T-helper 9 cell (primary cell): Measurements from ENCODE around the gene RWDD4.
"Not testable (repeated sequence)": the region's sequence is repeated elsewhere in the genome, so short reads cannot be mapped to it uniquely, and the experiment has no call there.

Experiments
- DNase-seq: peaks from one replicate; pipeline ENCODE4 v3.0.0-alpha.2; 2020

RWDD4 gene

DNA sequence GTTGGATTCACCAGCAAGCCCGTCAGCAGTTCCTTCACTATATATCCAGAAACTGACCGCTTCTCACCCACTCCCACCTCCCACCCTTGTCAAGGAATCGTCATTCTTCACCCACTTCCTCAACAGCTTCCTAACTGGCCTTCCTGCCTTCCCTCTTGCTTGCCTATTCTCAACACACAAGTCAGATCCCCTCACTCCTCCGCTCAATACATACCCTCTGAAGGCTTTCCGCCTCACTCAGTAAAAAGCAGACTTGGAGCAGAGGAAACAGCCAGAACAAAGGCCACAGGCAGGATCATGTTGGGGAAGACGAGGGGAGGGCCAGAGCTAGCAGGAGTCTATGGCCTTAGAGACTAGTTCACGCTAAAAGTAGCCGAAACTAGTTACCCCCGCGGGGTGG, 23.7 kb downstream of the RWDD4 start:
- no peak for DNase-seq

DNA sequence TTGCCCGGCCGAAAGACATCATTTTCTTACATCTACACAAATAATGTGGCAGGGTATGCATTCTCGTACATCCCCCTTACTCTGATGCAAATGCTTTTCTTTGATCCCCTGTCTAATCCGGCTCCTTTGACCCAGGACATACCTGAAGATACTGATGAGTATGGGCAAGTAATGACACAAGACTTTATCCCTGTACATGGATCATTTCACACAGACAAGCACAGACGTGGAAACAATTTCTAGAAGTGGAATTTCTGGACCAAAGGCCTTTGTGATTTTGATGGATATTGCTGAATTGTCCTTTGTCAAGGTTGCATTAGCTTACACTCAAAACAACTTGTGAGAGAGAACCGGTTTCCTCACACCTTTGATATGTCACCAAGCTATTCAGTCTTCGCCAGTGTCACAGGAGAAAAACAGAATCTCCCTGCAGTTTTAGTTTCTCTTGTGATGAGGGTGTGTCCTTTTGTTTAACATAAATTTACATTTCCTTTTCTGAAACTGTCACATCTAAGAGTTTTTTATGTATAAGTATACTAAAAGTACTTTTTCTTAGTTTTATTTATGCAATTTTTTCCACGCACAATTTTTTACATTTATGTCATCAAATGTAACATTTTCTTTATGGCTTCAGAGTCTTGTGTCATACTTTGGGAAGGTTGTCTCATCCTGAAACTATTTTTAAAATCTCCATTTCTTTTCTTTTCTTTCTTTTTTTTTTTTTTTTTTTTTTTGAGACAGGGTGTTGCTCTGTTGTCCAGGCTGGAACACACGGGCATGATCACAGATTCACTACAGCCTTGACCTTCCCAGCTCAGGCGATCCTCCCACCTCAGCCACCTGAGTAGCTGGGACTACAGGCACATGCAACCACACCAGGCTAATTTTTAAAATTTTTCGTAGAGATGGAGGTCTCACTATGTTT, 25.2 kb downstream of the RWDD4 start:
- no peak for DNase-seq

DNA sequence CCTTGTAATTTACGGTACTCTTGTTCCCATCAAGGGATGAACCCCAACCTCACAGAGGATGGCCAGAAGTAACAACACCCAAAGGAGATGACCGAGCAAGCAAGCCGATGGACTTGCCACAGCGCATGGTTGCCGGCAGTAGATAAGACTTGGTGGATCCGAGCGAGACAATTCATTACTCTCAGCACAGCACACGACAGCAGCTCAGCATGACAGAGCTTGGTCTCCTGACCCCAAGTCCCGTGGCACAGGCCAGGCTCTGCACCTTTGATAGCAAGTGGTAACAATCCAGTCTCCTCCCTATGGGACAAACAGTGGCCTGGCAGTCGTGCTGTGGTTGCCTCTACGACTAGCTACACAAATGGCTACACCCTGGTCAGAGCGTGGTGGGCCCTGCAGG, 26.3 kb downstream of the RWDD4 start:
- no peak for DNase-seq

DNA sequence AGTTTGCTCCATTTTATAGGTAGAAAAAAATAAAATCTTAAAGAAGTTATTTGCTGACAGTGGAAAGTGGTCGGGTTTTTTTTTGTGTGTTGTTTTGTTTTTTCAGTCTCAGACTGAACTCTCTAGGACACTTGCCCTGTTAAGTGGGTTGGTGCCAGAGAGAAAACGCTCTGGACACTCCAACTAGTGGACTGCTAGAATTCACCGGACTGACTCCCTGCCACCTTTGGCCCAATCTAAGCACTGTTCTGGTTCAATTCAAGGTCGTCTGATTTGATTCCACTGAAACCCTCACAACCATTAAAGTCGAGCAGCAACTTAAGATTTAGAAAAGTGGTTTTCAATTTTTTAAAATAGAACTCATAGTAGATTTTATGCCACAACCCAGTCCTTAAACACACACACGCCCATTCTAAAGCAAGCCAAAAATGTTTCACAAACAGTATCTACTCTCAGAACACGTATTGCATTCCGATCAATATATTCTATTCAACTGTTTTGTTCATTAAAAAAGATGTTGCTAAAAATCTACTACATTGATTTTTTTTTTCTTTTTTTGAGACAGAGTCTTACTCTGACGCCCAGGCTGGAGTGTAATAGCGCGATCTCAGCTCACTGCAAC, 27.3 kb downstream of the RWDD4 start:
- no peak for DNase-seq

GRCh38 chr4:183627979-183628588, 30.9 kb downstream of the RWDD4 start:
- no peak for DNase-seq

DNA sequence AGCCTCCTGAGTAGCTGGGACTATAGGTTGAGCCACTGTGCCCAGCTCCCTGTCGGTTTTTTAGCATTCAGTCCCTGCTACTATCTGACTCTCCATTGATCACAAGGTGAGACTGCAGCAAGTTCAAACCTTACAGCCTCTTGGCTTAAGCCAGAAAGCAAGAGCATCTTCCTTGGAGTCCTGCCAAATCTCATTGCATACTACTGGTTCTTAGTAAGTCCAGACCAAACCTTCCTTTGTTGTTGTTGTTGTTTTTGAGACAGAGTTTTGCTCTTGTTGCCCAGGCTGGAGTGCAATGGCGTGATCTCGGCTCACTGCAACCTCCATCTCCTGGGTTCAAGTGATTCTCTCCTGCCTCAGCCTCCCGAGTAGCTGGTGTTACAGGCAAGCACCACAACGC, 31.7 kb downstream of the RWDD4 start:
- not testable (repeated sequence) for DNase-seq

DNA sequence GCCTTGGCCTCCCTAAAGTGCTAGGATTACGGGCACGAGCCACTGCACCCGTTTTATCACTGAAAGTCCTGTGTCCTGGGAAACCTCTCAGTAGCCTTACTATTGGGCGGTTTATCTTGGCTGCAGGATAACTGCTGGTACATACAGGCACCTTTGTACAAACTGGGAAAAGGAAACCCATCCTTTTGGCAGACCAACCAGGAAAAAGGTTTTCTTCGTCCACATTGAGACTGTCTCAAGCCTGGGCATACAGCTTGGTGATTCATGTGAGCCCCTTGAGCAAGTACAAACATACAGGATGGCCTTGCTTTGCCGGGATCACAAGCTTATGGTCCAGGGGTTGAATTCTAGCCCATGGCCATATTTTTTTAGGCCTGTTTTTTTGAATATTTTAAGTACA, 32.8 kb downstream of the RWDD4 start:
- DNase-seq: no peak

GRCh38 chr4:183624548-183624947, 34.4 kb downstream of the RWDD4 start:
- no peak for DNase-seq

DNA sequence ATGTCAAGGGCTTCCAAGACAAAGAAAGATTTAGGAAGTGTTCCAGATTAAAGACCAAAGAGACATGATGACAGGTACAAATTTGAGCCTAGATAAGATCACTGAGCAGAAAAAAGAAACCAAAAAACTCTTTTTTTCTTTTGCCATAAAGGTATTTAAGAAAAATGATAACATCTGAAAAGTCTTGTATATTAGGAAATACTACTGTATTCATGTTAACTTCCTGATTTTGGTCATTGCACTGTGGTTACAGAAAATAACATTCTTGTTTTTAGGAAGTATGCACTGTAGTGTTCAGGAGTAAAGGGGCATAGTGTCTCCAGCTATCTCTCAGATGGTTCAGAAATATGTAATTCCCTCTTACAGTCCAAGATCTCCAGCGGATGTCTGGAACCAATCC, 37.1 kb downstream of the RWDD4 start:
- no peak for DNase-seq

GRCh38 chr4:183620421-183620820, 38.6 kb downstream of the RWDD4 start:
- DNase-seq: no peak

GRCh38 chr4:183618681-183619080, 40.3 kb downstream of the RWDD4 start:
- DNase-seq: no peak

DNA sequence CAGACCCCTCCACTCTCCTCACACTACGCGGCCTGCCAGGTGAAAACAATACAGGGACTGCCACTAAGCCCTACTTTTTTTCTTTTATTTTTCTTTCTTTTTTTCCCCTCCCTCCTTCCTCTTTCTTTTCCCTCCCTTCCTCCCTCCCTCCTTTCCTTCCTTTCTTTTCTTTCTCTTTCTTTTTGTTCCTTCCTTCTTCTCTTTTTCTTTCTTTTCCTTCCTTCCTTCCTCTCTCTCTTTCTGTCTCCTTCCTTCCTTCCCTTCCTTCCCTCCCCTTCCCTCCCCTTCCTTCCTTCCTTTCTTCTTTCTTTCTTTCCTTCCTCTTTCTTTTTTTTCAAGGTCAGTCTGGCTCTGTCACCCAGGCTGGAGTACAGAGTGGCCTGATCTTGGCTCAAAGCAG, 41.9 kb downstream of the RWDD4 start:
- DNase-seq: no peak

DNA sequence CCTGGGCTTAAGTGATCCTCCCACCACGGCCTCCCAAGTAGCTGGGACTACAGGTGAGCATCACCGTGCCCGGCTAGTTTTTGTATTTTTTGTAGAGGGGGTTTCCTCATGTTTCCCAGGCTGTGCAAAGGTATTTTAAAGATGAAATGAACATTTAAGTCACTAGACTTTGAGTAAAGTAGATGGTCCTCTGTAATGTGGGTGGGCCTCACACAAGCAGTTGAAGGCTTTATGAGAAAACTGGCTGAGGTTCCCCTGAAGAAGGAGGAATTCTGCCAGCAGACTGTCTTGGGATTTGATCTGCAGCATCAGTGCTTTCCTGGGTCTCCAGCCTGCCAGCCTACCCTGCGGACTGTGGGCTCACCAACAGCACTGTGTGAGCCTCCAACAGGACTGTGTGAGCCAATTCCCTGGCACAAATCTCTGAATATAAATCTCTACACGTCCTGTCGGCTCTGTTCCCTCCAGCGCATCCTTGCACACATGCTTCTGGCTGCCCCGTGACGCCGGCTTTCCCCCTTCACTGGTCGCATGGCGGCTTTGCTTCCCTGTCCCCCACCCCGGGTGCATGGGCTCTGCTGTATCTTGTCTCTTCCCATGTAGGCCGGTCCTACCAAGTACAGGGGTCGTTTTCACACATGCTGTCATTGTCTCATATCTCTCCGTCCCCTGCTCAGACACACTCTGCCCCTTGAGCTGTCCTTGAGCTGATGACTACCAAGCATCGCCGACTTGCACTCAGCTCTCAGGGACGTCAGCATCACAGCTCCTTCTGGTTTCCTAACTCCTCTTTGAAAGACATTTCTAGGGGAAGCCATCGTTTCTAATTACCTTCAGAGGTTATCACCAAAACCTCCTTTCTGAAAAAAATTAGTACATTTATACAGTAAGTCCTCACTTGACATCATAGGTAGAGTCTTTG, 46.4 kb downstream of the RWDD4 start:
- no peak for DNase-seq

GRCh38 chr4:183611210-183611830, 47.7 kb downstream of the RWDD4 start:
- no peak for DNase-seq

DNA sequence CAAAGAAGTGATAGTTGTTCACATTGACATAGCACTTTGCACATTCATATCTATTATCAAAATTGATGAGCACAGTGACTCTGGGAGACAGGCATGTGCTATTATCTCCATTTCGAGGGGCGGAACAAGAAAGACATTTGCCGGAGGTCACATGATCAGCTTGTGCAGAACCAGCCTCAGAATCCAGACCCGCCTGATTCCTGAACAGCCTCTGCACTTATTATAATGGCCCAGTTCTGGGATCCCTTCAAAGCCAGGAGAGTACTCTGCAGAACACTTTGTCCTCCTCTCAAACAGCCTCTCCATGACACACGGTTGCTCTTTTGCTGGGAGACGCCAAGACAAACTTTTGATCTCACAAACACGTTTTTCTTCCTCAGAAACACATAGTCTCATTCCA, 48.4 kb downstream of the RWDD4 start:
- no peak for DNase-seq

DNA sequence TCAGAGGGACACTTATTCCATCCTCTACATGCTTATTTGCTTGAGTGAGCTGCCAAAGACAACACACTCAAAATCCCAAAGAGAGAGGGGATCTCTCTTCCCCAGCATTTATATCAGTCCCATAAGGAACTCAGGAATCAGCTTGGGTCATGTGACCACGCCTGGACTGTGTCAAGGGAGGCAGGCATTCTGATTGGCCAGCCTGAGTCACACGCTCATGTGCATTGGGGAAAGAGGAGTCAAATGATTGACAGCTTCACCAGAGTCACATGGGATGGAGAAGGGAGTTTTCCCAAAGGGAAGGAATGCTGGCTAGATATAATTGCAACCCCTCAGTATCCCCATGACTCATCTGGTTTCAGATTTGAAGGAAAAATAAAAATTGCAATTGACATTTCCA, 49.0 kb downstream of the RWDD4 start:
- no peak for DNase-seq

DNA sequence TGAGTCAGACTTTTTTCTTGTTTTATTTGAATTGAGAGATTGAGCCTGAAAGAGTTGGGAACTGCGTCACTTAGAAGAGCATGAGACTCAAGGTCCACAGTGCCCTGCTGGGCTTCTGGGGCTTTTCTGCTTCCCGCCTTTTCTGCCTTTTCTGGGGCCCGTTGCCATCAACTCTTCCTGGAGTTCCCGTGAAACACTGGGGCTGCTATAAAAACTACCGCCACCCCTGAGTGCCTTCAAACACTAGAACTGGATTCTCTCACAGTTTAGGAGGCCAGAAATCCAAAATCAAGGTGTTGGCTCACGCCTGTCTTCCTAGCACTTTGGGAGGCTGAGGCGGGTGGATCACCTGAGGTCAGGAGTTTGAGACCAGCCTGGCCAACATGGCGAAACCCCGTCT, 49.8 kb downstream of the RWDD4 start:
- no peak for DNase-seq

DNA sequence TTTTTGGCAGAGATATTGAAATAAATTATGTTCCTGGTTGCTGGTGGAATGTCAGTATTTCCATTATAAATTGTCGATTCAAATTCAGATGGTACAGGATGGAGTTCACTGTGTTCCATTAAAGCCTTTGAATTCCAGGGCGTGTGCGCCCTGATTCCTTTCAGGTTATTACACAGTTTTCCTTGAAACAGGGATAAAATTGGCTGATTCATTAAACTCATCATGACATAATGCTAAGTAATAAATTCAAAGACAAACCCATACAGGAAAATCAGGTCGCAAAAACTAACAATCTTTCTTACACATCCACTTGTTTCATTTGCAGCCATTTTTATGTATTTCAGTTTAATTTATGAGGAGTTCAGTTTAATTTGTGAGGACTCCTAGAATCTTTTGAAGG, 51.1 kb downstream of the RWDD4 start:
- DNase-seq: no peak

- no peak for DNase-seq
Measured at GRCh38 chr4:183602557-183603027, 56.4 kb downstream of the RWDD4 start.

DNA sequence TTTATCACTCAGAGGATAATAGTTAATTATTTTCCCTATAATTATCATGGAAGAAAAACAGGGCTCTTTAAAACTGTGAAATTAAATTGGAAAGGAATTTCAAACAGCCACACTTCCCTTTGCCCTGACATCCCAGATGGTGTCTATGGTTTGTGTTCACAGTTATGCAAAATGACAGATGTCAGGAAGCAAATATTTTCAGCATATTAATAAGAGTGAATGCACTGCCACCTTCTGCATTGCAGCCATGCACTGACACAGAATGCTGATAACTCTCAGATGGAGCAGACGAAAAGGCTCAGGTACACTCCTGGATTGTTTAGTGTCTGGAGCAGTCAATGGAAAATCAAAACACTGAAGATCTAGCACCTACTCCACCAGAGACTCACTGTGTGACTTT, 57.6 kb downstream of the RWDD4 start:
- DNase-seq: no peak

- DNase-seq: peak; percentile 5
Measured at GRCh38 chr4:183600189-183600685, 58.7 kb downstream of the RWDD4 start.

- no peak for DNase-seq
Measured at GRCh38 chr4:183599690-183600089, 59.3 kb downstream of the RWDD4 start.
